Lower leg skin (tissue), 3 donors: Measurements from ENCODE around the gene TRIM37.

ENCODE experiments used
- POLR2A ChIP-seq, 2 donors: fragments of 450-650 bp; IDR thresholded peaks; one replicate each; pipeline ENCODE4 v1.6.1; 2016 to 2017; ENCODE audit warnings: antibody characterized with exemption in 2 of 2, mild to moderate bottlenecking in 1 of 2, moderate library complexity in 1 of 2
- TF ChIP-seq, protein P1 (sequence below), 3 donors: fragments of 450-650 bp; IDR thresholded peaks; one replicate each; pipeline ENCODE4 v1.5.1; 2016; ENCODE audit warnings: antibody characterized with exemption in 3 of 3, mild to moderate bottlenecking in 3 of 3, moderate library complexity in 2 of 3

DNA sequence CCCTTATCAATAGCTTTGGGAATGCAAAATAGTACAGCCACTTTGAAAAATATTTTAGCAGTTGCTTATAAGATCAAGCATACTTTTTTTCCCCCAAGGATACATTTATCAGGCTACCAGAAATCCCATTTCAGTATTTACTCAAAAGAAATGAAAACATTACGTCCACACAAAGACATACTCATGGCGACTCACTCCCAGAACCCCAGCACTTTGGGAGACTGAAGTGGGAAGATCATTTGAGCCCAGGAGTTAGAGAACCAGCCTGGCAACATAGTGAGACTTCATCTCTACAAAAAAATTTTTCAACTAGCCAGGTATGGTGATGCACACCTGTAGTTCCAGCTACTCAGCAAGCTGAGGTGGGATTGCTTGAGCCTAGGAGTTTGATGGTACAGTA, 42.4 kb upstream of the TRIM37 start:
- TF ChIP-seq, protein P1, sequence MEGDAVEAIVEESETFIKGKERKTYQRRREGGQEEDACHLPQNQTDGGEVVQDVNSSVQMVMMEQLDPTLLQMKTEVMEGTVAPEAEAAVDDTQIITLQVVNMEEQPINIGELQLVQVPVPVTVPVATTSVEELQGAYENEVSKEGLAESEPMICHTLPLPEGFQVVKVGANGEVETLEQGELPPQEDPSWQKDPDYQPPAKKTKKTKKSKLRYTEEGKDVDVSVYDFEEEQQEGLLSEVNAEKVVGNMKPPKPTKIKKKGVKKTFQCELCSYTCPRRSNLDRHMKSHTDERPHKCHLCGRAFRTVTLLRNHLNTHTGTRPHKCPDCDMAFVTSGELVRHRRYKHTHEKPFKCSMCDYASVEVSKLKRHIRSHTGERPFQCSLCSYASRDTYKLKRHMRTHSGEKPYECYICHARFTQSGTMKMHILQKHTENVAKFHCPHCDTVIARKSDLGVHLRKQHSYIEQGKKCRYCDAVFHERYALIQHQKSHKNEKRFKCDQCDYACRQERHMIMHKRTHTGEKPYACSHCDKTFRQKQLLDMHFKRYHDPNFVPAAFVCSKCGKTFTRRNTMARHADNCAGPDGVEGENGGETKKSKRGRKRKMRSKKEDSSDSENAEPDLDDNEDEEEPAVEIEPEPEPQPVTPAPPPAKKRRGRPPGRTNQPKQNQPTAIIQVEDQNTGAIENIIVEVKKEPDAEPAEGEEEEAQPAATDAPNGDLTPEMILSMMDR (IDR thresholded peaks at IDR 0.05) = no peak
- no peak for TF ChIP-seq POLR2A (IDR thresholded peaks at IDR 0.05)
